DMS53 treated with DMSO at 0.1 percent for 48 hours (cell line): ENCODE measurements around the gene RAPGEF4.
"Not testable (repeated sequence)": the region's sequence is repeated elsewhere in the genome, so short reads cannot be mapped to it uniquely, and the experiment has no call there.

ENCODE experiments used
- DNase-seq: peaks from one replicate; lab custom pipeline; 2025; ENCODE audit not compliant: unreplicated experiment; lab: John Stamatoyannopoulos, UW

The RAPGEF4 gene

GRCh38 chr2:172725746-172726145, 9.9 kb upstream of the RAPGEF4 start:
- no peak for DNase-seq

GRCh38 chr2:172726172-172726735, 9.4 kb upstream of the RAPGEF4 start:
- peak; percentile 25 for DNase-seq

GRCh38 chr2:172730411-172730810, 5.2 kb upstream of the RAPGEF4 start:
- DNase-seq: no peak

- DNase-seq: peak; percentile 8
Observed at GRCh38 chr2:172734711-172735581, 699 bp upstream of the RAPGEF4 start.

GRCh38 chr2:172736424-172737174, 954 bp downstream of the RAPGEF4 start:
- peak; percentile 23 for DNase-seq

GRCh38 chr2:172739661-172740266, 4.1 kb downstream of the RAPGEF4 start:
- no peak for DNase-seq

GRCh38 chr2:172740856-172741255, 5.2 kb downstream of the RAPGEF4 start:
- no peak for DNase-seq

GRCh38 chr2:172742931-172743540, 7.4 kb downstream of the RAPGEF4 start:
- peak; percentile 90 for DNase-seq

- peak; percentile 42 for DNase-seq
Observed at GRCh38 chr2:172743898-172744297, 8.3 kb downstream of the RAPGEF4 start.

GRCh38 chr2:172745636-172746035, 10.0 kb downstream of the RAPGEF4 start:
- no peak for DNase-seq

- DNase-seq: not testable (repeated sequence)
Observed at GRCh38 chr2:172748543-172748942, 12.9 kb downstream of the RAPGEF4 start.

- DNase-seq: no peak
Observed at GRCh38 chr2:172749388-172749787, 13.7 kb downstream of the RAPGEF4 start.

- DNase-seq: no peak
Observed at GRCh38 chr2:172751564-172751963, 15.9 kb downstream of the RAPGEF4 start.

- no peak for DNase-seq
Observed at GRCh38 chr2:172753610-172754009, 18.0 kb downstream of the RAPGEF4 start.

GRCh38 chr2:172759441-172759840, 23.8 kb downstream of the RAPGEF4 start:
- no peak for DNase-seq

- no peak for DNase-seq
Observed at GRCh38 chr2:172761306-172761705, 25.7 kb downstream of the RAPGEF4 start.

- no peak for DNase-seq
Observed at GRCh38 chr2:172762574-172762973, 26.9 kb downstream of the RAPGEF4 start.

- no peak for DNase-seq
Observed at GRCh38 chr2:172763079-172763478, 27.4 kb downstream of the RAPGEF4 start.

GRCh38 chr2:172765662-172766061, 30.0 kb downstream of the RAPGEF4 start:
- no peak for DNase-seq

GRCh38 chr2:172768401-172768800, 32.8 kb downstream of the RAPGEF4 start:
- DNase-seq: no peak

- no peak for DNase-seq
Observed at GRCh38 chr2:172769879-172770278, 34.2 kb downstream of the RAPGEF4 start.
